HepG2 (cell line): ENCODE results near the gene NUCB1. TPM values are rescaled to one million over a fixed set of nuclear protein-coding genes. Genes with fewer than 3 reads are reported as not detected.

Experiments
- BRD4 ChIP-seq: sonication (generic); formaldehyde crosslinking; IDR thresholded peaks from 2 replicates; pipeline ENCODE4 v1.4.0; 2020; ENCODE audit warnings: missing genetic modification reagents
- CREB3 ChIP-seq: sonication (generic); formaldehyde crosslinking; IDR thresholded peaks from 2 replicates; pipeline ENCODE4 v1.5.0; 2020; ENCODE audit warnings: missing genetic modification reagents
- DZIP1 ChIP-seq: sonication (generic); formaldehyde crosslinking; IDR thresholded peaks from 2 replicates; pipeline ENCODE4 v1.5.0; 2020; ENCODE audit warnings: mild to moderate bottlenecking, missing genetic modification reagents
- EP300 ChIP-seq, 3 experiments: sonication (generic) in 1 of 3; formaldehyde crosslinking in 1 of 3; IDR thresholded peaks; 2 replicates each; pipeline versions ENCODE4 v1.5.1 to v1.6.1; 2011 to 2020; ENCODE audit warnings: low read depth in 2 of 3, low read length in 2 of 3, borderline replicate concordance in 1 of 3, improper control_type of control experiment in 1 of 3, mild to moderate bottlenecking in 1 of 3, missing genetic modification reagents in 1 of 3, moderate library complexity in 1 of 3
- FOXP1 ChIP-seq, 2 experiments: fragments of 450-650 bp in 1 of 2; IDR thresholded peaks; 2 replicates each; pipeline ENCODE4 v1.6.1; 2017 to 2018; ENCODE audit warnings: antibody characterized with exemption in 1 of 2
- IRF1 ChIP-seq: sonication (generic); formaldehyde crosslinking; IDR thresholded peaks from 2 replicates; pipeline ENCODE4 v1.4.0; 2020; ENCODE audit warnings: low read depth, mild to moderate bottlenecking, missing genetic modification reagents
- ONECUT2 ChIP-seq: sonication (generic); formaldehyde crosslinking; IDR thresholded peaks from 2 replicates; pipeline ENCODE4 v1.4.0; 2020; ENCODE audit warnings: missing genetic modification reagents
- PITX1 ChIP-seq: sonication (generic); formaldehyde crosslinking; IDR thresholded peaks from 2 replicates; pipeline ENCODE4 v1.5.1; 2020; ENCODE audit warnings: mild to moderate bottlenecking, missing genetic modification reagents
- SALL1 ChIP-seq: sonication (generic); formaldehyde crosslinking; IDR thresholded peaks from 2 replicates; pipeline ENCODE4 v1.8.0; 2022; ENCODE audit warnings: mild to moderate bottlenecking, missing genetic modification reagents
- SKIL ChIP-seq: sonication (generic); formaldehyde crosslinking; IDR thresholded peaks from 2 replicates; pipeline ENCODE4 v1.8.0; 2022; ENCODE audit warnings: missing genetic modification reagents, mild to moderate bottlenecking, moderate library complexity, borderline replicate concordance
- STAG1 ChIP-seq: sonication (generic); formaldehyde crosslinking; IDR thresholded peaks from 2 replicates; pipeline ENCODE4 v1.4.0; 2020; ENCODE audit warnings: missing genetic modification reagents
- STAT6 ChIP-seq: sonication (generic); formaldehyde crosslinking; IDR thresholded peaks from 2 replicates; pipeline ENCODE4 v1.4.0; 2020; ENCODE audit warnings: missing genetic modification reagents, mild to moderate bottlenecking, borderline replicate concordance
- TCF7 ChIP-seq: sonication (generic); IDR thresholded peaks from 2 replicates; pipeline ENCODE4 v1.6.1; 2016; ENCODE audit warnings: antibody characterized with exemption, low read depth
- ZNF143 ChIP-seq: sonication (generic); formaldehyde crosslinking; IDR thresholded peaks from 2 replicates; pipeline ENCODE4 v1.4.0; 2020; ENCODE audit warnings: missing genetic modification reagents
- ZNF205 ChIP-seq: IDR thresholded peaks from 2 replicates; pipeline ENCODE4 v1.6.1; 2018; ENCODE audit warnings: missing biosample characterization, missing genetic modification reagents
- ZNF253 ChIP-seq: sonication (generic); formaldehyde crosslinking; IDR thresholded peaks from 2 replicates; pipeline ENCODE4 v1.8.0; 2022; ENCODE audit warnings: mild to moderate bottlenecking, missing genetic modification reagents, borderline replicate concordance
- ZNF44 ChIP-seq: sonication (generic); formaldehyde crosslinking; IDR thresholded peaks from 2 replicates; pipeline ENCODE4 v1.5.1; 2020; ENCODE audit warnings: mild to moderate bottlenecking, missing genetic modification reagents
- ZNF644 ChIP-seq: IDR thresholded peaks from 2 replicates; pipeline ENCODE4 v1.6.1; 2016; ENCODE audit warnings: low read depth
- ZNF713 ChIP-seq: sonication (generic); formaldehyde crosslinking; IDR thresholded peaks from 2 replicates; pipeline ENCODE4 v1.4.0; 2020; ENCODE audit warnings: mild to moderate bottlenecking, missing genetic modification reagents
- ZNF720 ChIP-seq: sonication (generic); formaldehyde crosslinking; IDR thresholded peaks from 2 replicates; pipeline ENCODE4 v1.4.0; 2020; ENCODE audit warnings: missing genetic modification reagents
- ZSCAN22 ChIP-seq: sonication (generic); formaldehyde crosslinking; IDR thresholded peaks from 2 replicates; pipeline ENCODE4 v1.4.0; 2020; ENCODE audit warnings: mild to moderate bottlenecking, missing genetic modification reagents
- polyA plus RNA-seq, 8 experiments: library from polyadenylated mRNA; depleted of rRNA in 3 of 8; stranded (reverse) in 7 of 8; unstranded in 1 of 8; fragments of >200 nt; fragmentation: Illumina TruSeq in 4 of 8; extraction: Trizol in 4 of 8; gene quantifications; 2 replicates each; pipeline versions ENCODE4 v1.2.1 to v1.2.3, GENCODE V29; 2011 to 2016; ENCODE audit warnings: low read depth in 4 of 8, missing spikeins in 1 of 8, mixed read lengths in 1 of 8; ENCODE audit not compliant: insufficient read depth in 1 of 8
- total RNA-seq, 5 experiments: library from RNA; depleted of rRNA; stranded (reverse); fragments of >200 nt; fragmentation: Illumina TruSeq; extraction: Trizol; gene quantifications; 2 replicates each; pipeline ENCODE4 v1.2.3, GENCODE V29; 2016; ENCODE audit warnings: low read depth in 1 of 5

Gene NUCB1
- total and polyA plus RNA-seq, 2 of the 13 experiments (the other 11 are each of a cell fraction or from before 2014, with no cell fraction given), result 82.3 to 106 TPM

- no peak for TF ChIP-seq STAT6 (CRISPR knock-in tag)
- no peak for TF ChIP-seq ZNF205 (CRISPR knock-in tag)
- TF ChIP-seq SKIL (CRISPR knock-in tag), result peak; percentile 39; the same call in 1 of the 2 replicates
- no peak for TF ChIP-seq BRD4
- no peak for TF ChIP-seq ZNF644 (CRISPR knock-in tag)
- no peak for TF ChIP-seq EP300 (IDR thresholded peaks at IDR 0.05; ENCODE audit: low read depth in 2 of 2, low read length in 2 of 2)
- TF ChIP-seq EP300 (CRISPR knock-in tag; IDR thresholded peaks at IDR 0.05; ENCODE audit: borderline replicate concordance), result no peak
- TF ChIP-seq ZNF720 (CRISPR knock-in tag), result no peak
- TF ChIP-seq ZSCAN22 (CRISPR knock-in tag), result no peak
- TF ChIP-seq ZNF143 (CRISPR knock-in tag), result no peak
- no peak for TF ChIP-seq IRF1 (CRISPR knock-in tag)
- no peak for TF ChIP-seq ZNF253 (CRISPR knock-in tag)
- TF ChIP-seq STAG1 (CRISPR knock-in tag), result no peak
- TF ChIP-seq SALL1 (CRISPR knock-in tag), result no peak
- no peak for TF ChIP-seq ZNF44 (CRISPR knock-in tag)
- no peak for TF ChIP-seq PITX1 (CRISPR knock-in tag)
- TF ChIP-seq ONECUT2 (CRISPR knock-in tag), result 0 out of 2 replicates have a peak, but pooled peaks have one; percentile 9
- TF ChIP-seq ZNF713 (CRISPR knock-in tag), result no peak
- no peak for TF ChIP-seq TCF7
- no peak for TF ChIP-seq FOXP1 (IDR thresholded peaks at IDR 0.05)
- no peak for TF ChIP-seq FOXP1 (CRISPR knock-in tag; IDR thresholded peaks at IDR 0.05)
- no peak for TF ChIP-seq CREB3 (CRISPR knock-in tag)
- TF ChIP-seq DZIP1, result no peak
Measured at GRCh38 chr19:48961051-48961649, 61.0 kb downstream of the NUCB1 start (continued).
